Measurements from ENCODE around the gene BMPR1A.

BMPR1A gene

DNA sequence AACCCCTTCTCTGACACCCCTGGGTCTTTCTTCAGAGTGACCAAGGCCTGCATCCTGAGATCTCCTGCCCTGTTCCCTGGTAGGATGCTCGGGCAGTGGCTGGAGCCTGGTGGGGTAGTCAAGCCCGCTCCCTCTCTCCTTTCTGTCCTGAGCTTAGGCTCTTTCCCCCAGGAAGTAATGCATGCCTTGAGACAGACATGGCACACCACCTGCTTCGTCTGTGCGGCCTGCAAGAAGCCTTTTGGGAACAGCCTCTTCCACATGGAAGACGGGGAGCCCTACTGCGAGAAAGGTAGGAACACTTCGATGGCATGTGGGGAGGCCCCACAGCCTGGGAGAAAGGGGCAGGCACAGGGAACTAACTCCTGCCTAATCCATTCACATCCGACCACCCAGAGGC, 37.9 kb upstream of the BMPR1A start:
- TF ChIP-seq, protein P1, sequence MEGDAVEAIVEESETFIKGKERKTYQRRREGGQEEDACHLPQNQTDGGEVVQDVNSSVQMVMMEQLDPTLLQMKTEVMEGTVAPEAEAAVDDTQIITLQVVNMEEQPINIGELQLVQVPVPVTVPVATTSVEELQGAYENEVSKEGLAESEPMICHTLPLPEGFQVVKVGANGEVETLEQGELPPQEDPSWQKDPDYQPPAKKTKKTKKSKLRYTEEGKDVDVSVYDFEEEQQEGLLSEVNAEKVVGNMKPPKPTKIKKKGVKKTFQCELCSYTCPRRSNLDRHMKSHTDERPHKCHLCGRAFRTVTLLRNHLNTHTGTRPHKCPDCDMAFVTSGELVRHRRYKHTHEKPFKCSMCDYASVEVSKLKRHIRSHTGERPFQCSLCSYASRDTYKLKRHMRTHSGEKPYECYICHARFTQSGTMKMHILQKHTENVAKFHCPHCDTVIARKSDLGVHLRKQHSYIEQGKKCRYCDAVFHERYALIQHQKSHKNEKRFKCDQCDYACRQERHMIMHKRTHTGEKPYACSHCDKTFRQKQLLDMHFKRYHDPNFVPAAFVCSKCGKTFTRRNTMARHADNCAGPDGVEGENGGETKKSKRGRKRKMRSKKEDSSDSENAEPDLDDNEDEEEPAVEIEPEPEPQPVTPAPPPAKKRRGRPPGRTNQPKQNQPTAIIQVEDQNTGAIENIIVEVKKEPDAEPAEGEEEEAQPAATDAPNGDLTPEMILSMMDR (IDR thresholded peaks at IDR 0.05; ENCODE audit: low read depth, low read length, missing control alignments) = no peak
- H3K4me3 ChIP-seq (ENCODE audit: low read depth, low read length) = no peak overlapping the region
- no peak for DNase-seq (ENCODE audit: low read depth)

DNA sequence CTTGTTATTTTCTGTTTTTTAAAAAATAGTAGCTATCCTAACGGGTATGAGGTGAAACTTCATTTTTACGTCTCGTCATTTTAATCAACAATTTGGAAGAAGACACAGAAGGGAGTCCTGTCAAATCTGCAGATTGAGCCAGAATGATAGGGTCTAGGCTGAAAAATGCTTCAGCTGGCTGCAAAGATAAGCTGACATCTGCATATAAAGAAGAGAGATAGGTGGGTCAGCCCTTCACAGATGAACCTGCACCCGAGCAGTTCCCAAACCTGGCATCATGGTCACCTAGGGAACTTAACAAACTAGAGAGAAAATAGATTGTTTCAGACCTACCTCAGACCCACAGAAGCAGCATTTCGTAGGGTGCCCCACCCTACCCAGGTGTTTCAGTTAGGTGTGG, 35.2 kb upstream of the BMPR1A start:
- DNase-seq (ENCODE audit: low read depth) = no peak
- TF ChIP-seq, protein P1 (IDR thresholded peaks at IDR 0.05; ENCODE audit: low read depth, low read length, missing control alignments) = no peak
- no peak overlapping the region for H3K4me3 ChIP-seq (ENCODE audit: low read depth, low read length)

DNA sequence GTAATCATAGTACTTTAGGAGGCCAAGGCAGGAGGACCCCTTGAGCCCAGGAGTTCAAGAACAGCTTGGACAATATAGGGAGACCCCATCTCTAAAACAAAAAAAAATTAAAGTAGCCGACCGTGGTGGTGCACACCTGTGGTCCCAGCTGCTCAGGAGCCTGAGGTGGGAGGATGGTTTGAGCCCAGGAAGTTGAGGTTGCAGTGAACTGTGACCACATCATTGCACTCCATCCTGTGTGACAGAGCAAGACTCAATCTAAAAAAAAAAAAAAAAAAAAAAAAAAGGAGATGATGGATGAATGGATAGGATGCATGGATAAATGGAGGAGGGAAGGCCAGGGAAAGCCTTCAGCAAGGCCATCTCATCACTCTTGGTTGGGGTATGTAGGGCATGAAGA, 33.4 kb upstream of the BMPR1A start:
- H3K4me3 ChIP-seq (ENCODE audit: low read depth, low read length) = no peak overlapping the region
- no peak for DNase-seq (ENCODE audit: low read depth)
- TF ChIP-seq, protein P1 (IDR thresholded peaks at IDR 0.05; ENCODE audit: low read depth, low read length, missing control alignments) = no peak

DNA sequence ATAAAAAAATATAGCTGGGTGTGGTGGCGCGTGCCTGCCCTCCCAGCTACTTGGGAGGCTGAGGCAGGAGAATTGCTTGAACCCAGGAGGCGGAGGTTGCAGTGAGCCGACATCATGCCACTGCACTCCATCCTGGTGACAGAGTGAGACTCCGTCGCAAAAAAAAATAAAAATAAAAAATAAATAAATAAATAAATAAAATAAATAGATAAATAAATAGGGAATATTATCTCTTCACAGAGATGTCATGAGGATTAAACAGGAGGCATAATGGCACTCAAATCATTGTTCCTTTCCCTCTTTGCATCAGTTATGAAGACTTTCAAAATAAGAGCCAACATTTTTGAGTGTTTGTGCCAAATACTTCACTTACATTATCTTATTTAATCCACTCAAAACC, 32.0 kb upstream of the BMPR1A start:
- no peak overlapping the region for H3K4me3 ChIP-seq (ENCODE audit: low read depth, low read length)
- no peak for DNase-seq (ENCODE audit: low read depth)
- TF ChIP-seq, protein P1 (IDR thresholded peaks at IDR 0.05; ENCODE audit: low read depth, low read length, missing control alignments) = no peak

DNA sequence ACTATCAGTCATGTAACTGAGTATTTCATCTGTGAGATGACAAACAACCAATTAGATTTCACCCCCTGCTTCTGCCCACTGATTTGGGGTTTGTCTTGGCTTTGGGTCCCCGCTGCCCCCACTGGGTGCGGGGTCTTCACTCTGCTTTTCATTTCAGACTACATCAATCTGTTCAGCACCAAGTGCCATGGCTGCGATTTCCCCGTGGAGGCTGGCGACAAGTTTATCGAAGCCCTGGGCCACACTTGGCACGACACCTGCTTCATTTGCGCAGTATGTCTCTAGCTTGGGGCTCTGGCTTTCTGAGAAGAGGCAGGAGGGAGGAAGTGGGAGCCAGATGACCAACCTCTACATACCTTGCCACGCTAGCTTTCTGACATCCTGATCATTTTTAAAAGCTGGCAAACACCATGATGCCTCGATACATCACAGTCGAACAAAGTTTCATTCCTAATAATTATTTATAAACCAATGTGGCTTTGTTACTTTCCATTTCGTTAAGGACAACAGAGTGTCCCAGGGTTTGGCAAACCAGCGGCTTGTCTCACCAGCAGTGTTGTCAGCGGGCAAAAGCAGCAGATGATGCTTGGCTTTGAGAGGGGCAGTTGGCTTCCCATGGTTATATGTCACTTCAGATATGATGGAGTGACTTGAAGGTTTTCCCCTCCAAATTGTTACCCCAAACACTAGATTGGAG, 30.3 kb upstream of the BMPR1A start:
- TF ChIP-seq, protein P1 (IDR thresholded peaks at IDR 0.05; ENCODE audit: low read depth, low read length, missing control alignments) = no peak
- no peak overlapping the region for H3K4me3 ChIP-seq (ENCODE audit: low read depth, low read length)
- DNase-seq (ENCODE audit: low read depth) = no peak

DNA sequence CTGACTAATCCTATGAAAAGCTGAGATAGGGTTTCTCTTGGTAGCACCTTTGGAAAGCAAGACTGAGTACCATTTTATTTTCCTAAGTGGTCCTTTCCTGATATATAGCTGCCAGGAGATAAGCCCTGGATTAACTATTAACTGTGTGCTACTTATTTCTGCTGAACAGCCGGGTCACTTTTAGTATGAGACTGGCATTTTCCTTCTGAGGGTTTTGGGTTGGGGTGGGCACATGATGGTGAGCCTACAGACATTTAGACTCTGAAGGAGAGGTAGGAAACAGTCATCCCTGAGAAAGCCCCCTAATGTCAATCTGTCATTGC, 29.8 kb upstream of the BMPR1A start:
- DNase-seq (ENCODE audit: low read depth) = no peak
- TF ChIP-seq, protein P1 (IDR thresholded peaks at IDR 0.05; ENCODE audit: low read depth, low read length, missing control alignments) = no peak
- no peak overlapping the region for H3K4me3 ChIP-seq (ENCODE audit: low read depth, low read length)

DNA sequence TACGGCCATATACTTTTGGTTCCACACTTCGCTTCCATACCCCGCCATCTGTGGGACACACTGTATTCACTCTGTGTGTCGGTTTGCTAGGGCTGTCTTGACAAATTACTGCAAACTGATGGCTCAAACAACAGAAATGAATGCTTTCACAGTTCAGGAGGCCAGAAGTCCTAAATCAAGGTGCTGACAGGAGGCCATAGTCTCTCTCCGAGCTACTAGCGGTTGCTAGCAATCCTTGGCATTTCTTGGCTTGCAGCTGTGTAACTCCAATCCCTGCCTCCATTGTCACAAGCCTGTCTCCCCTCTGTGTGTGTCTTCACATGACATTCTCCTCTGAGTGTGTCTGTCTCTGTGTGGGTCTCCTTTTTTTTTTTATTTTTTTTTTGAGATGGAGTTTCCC, 28.9 kb upstream of the BMPR1A start:
- DNase-seq (ENCODE audit: low read depth) = no peak
- no peak overlapping the region for H3K4me3 ChIP-seq (ENCODE audit: low read depth, low read length)
- TF ChIP-seq, protein P1 (IDR thresholded peaks at IDR 0.05; ENCODE audit: low read depth, low read length, missing control alignments) = no peak

Measured in GM12864 (cell line).